Gastrocnemius medialis (tissue), 4 donors: Measurements from ENCODE around the gene MEGF9.

Experiments used
- POLR2A ChIP-seq, 2 donors: fragments of 450-650 bp; IDR thresholded peaks; one replicate each; pipeline ENCODE4 v1.6.1; 2017; ENCODE audit warnings: antibody characterized with exemption in 2 of 2, mild to moderate bottlenecking in 2 of 2, moderate library complexity in 2 of 2
- TF ChIP-seq, protein P1 (sequence below), 5 experiments: fragments of 450-650 bp in 3 of 5; fragments of 200-600 bp in 2 of 5; sonication (generic) in 2 of 5; IDR thresholded peaks in 4 of 5; conservative IDR thresholded peaks in 1 of 5; 1 replicate in 4 of 5; 2 replicates in 1 of 5; pipeline ENCODE4 v1.5.1; 2016 to 2019; ENCODE audit warnings: antibody characterized with exemption in 5 of 5, mild to moderate bottlenecking in 3 of 5, moderate library complexity in 3 of 5

DNA sequence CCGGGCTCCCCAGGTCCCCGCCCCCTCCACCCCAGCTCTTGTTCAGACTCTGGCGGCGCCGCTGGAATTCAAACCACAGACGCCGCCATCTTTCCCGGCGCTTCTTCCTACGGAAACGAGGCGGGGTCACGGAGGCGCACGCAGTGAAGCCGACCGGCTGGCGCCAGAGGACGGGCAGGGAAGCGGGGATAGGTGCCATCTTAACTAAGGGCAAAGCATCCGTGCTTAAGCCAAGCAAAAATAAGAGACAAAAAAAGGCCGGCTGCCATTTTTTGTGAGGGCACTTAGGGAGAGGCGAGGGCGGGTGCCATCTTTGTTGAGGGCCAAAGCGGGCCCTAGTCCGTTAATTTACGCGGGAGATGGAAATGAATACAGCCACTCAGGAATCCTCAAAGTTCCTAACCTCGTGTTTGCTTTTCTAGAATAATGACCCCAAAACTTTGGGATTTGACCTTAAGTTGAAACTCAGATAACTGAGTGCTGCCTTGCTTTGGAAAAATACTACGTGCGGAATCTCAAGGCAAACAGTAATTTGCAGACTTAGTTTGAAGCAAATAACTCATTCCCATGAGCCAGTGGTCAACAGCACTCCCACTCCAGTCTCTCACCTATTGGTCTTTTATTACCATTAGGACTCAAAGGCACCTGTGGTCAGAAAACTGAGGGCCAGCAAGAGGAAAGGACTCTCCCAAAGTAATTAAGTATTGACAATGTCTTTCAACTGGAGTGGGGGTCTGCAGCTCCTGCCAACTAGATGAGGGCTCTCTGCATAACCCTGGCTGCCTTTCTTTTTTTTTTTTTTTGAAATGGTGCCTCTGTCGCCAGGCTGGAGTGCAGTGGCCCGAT, 134.0 kb downstream of the MEGF9 start, which contains the start of gene CDK5RAP2:
- TF ChIP-seq, protein P1, sequence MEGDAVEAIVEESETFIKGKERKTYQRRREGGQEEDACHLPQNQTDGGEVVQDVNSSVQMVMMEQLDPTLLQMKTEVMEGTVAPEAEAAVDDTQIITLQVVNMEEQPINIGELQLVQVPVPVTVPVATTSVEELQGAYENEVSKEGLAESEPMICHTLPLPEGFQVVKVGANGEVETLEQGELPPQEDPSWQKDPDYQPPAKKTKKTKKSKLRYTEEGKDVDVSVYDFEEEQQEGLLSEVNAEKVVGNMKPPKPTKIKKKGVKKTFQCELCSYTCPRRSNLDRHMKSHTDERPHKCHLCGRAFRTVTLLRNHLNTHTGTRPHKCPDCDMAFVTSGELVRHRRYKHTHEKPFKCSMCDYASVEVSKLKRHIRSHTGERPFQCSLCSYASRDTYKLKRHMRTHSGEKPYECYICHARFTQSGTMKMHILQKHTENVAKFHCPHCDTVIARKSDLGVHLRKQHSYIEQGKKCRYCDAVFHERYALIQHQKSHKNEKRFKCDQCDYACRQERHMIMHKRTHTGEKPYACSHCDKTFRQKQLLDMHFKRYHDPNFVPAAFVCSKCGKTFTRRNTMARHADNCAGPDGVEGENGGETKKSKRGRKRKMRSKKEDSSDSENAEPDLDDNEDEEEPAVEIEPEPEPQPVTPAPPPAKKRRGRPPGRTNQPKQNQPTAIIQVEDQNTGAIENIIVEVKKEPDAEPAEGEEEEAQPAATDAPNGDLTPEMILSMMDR (IDR thresholded peaks at IDR 0.05 in 4 of 5, conservative IDR thresholded peaks at IDR 0.05 in 1 of 5), result no peak
- peak; percentile 51 to 56 for TF ChIP-seq POLR2A (IDR thresholded peaks at IDR 0.05)
